ENCODE measurements around the gene CAMSAP3. TPM values are rescaled to one million over a fixed set of nuclear protein-coding genes. Genes with fewer than 3 reads are reported as not detected.

Gene CAMSAP3
- total RNA-seq, result 0.90 TPM
- 2.0 TPM for polyA plus RNA-seq

- peak within 1 kb of the TSS; percentile 63 for H3K4me3 ChIP-seq (ENCODE audit: low read depth, low read length)
- H3K4me1 ChIP-seq (ENCODE audit: insufficient read depth), result peaks cover 4% of the 10 kb centered on the region
- under 1% methylated on average over 78 of the region's 78 CpGs for WGBS
- no peak within 1 kb of the TSS for H3K27ac ChIP-seq (ENCODE audit: low read depth)
- no peak for DNase-seq (ENCODE audit: extremely low spot score)
- H3K36me3 ChIP-seq (ENCODE audit: insufficient read depth), result no peaks in the 10 kb centered on the region
These were observed at the start of gene CAMSAP3 for GRCh38 chr19:7595466-7596133. Gene CAMSAP3 (plus strand): TSS chr19:7595863. CDS start chr19:7596003, 140 bp downstream.

- no peak overlapping the region for H3K27ac ChIP-seq (ENCODE audit: low read depth)
- WGBS, result 43% methylated on average over 1 of the region's 1 CpG
- no peak for DNase-seq (ENCODE audit: extremely low spot score)
- no peaks in the 10 kb centered on the region for H3K4me1 ChIP-seq (ENCODE audit: insufficient read depth)
- H3K36me3 ChIP-seq (ENCODE audit: insufficient read depth), result peaks cover 5% of the 10 kb centered on the region
- H3K4me3 ChIP-seq (ENCODE audit: low read depth, low read length), result no peak overlapping the region
These were observed 49.8 kb upstream of the CAMSAP3 start for GRCh38 chr19:7545904-7546303.

- 79% methylated on average over 3 of the region's 3 CpGs for WGBS
- DNase-seq (ENCODE audit: extremely low spot score), result no peak
- Histone ChIP-seq H3K4me3 (ENCODE audit: low read depth, low read length) (no peak overlapping the region), H3K36me3 (ENCODE audit: insufficient read depth) (peaks cover 3% of the 10 kb centered on the region), H3K27ac (ENCODE audit: low read depth) (no peak overlapping the region), H3K4me1 (ENCODE audit: insufficient read depth) (no peaks in the 10 kb centered on the region)
These were observed 48.5 kb upstream of the CAMSAP3 start for GRCh38 chr19:7547159-7547558.

- no peak for DNase-seq (ENCODE audit: extremely low spot score)
- WGBS, result 94% methylated on average over 36 of the region's 36 CpGs
- Histone ChIP-seq H3K27ac (ENCODE audit: low read depth) (no peak overlapping the region), H3K36me3 (ENCODE audit: insufficient read depth) (peaks cover 6% of the 10 kb centered on the region), H3K4me1 (ENCODE audit: insufficient read depth) (no peaks in the 10 kb centered on the region), H3K4me3 (ENCODE audit: low read depth, low read length) (no peak overlapping the region)
These were observed 46.1 kb upstream of the CAMSAP3 start for GRCh38 chr19:7549429-7550148.

- Histone ChIP-seq H3K4me3 (ENCODE audit: low read depth, low read length) (no peak overlapping the region), H3K4me1 (ENCODE audit: insufficient read depth) (no peaks in the 10 kb centered on the region), H3K27ac (ENCODE audit: low read depth) (no peak overlapping the region), H3K36me3 (ENCODE audit: insufficient read depth) (peaks cover 8% of the 10 kb centered on the region)
- no peak for DNase-seq (ENCODE audit: extremely low spot score)
- 94% methylated on average over 41 of the region's 41 CpGs for WGBS
These were observed 45.4 kb upstream of the CAMSAP3 start for GRCh38 chr19:7550169-7550770.

GRCh38 chr19:7550987-7551761, 44.5 kb upstream of the CAMSAP3 start:
- Histone ChIP-seq H3K27ac (ENCODE audit: low read depth) (no peak overlapping the region), H3K4me1 (ENCODE audit: insufficient read depth) (no peaks in the 10 kb centered on the region), H3K4me3 (ENCODE audit: low read depth, low read length) (no peak overlapping the region), H3K36me3 (ENCODE audit: insufficient read depth) (peaks cover 8% of the 10 kb centered on the region)
- DNase-seq (ENCODE audit: extremely low spot score), result peak; percentile 78
- 25% methylated on average over 51 of the region's 51 CpGs for WGBS

GRCh38 chr19:7552781-7553180, 42.9 kb upstream of the CAMSAP3 start:
- Histone ChIP-seq H3K36me3 (ENCODE audit: insufficient read depth) (peaks cover 13% of the 10 kb centered on the region), H3K4me3 (ENCODE audit: low read depth, low read length) (no peak overlapping the region), H3K27ac (ENCODE audit: low read depth) (no peak overlapping the region), H3K4me1 (ENCODE audit: insufficient read depth) (no peaks in the 10 kb centered on the region)
- 76% methylated on average over 2 of the region's 2 CpGs for WGBS
- no peak for DNase-seq (ENCODE audit: extremely low spot score)

- DNase-seq (ENCODE audit: extremely low spot score), result no peak
- WGBS, result 90% methylated on average over 28 of the region's 28 CpGs
- Histone ChIP-seq H3K4me3 (ENCODE audit: low read depth, low read length) (no peak overlapping the region), H3K36me3 (ENCODE audit: insufficient read depth) (peaks cover 18% of the 10 kb centered on the region), H3K27ac (ENCODE audit: low read depth) (no peak overlapping the region), H3K4me1 (ENCODE audit: insufficient read depth) (no peaks in the 10 kb centered on the region)
These were observed 41.1 kb upstream of the CAMSAP3 start for GRCh38 chr19:7554565-7554964.

GRCh38 chr19:7554990-7555864, 40.4 kb upstream of the CAMSAP3 start:
- peaks cover 15% of the 10 kb centered on the region for H3K36me3 ChIP-seq (ENCODE audit: insufficient read depth)
- DNase-seq (ENCODE audit: extremely low spot score), result no peak
- no peak overlapping the region for H3K27ac ChIP-seq (ENCODE audit: low read depth)
- H3K4me3 ChIP-seq (ENCODE audit: low read depth, low read length), result no peak overlapping the region
- no peaks in the 10 kb centered on the region for H3K4me1 ChIP-seq (ENCODE audit: insufficient read depth)
- WGBS, result 68% methylated on average over 62 of the region's 62 CpGs

GRCh38 chr19:7556696-7557315, 38.9 kb upstream of the CAMSAP3 start:
- no peak for DNase-seq (ENCODE audit: extremely low spot score)
- H3K36me3 ChIP-seq (ENCODE audit: insufficient read depth), result peaks cover 17% of the 10 kb centered on the region
- no peak overlapping the region for H3K27ac ChIP-seq (ENCODE audit: low read depth)
- no peaks in the 10 kb centered on the region for H3K4me1 ChIP-seq (ENCODE audit: insufficient read depth)
- no peak overlapping the region for H3K4me3 ChIP-seq (ENCODE audit: low read depth, low read length)
- 95% methylated on average over 54 of the region's 54 CpGs for WGBS

GRCh38 chr19:7558667-7559066, 37.0 kb upstream of the CAMSAP3 start:
- no peak for DNase-seq (ENCODE audit: extremely low spot score)
- Histone ChIP-seq H3K27ac (ENCODE audit: low read depth) (no peak overlapping the region), H3K36me3 (ENCODE audit: insufficient read depth) (peaks cover 17% of the 10 kb centered on the region), H3K4me1 (ENCODE audit: insufficient read depth) (no peaks in the 10 kb centered on the region), H3K4me3 (ENCODE audit: low read depth, low read length) (no peak overlapping the region)
- WGBS, result 93% methylated on average over 18 of the region's 18 CpGs

- Histone ChIP-seq H3K4me1 (ENCODE audit: insufficient read depth) (no peaks in the 10 kb centered on the region), H3K4me3 (ENCODE audit: low read depth, low read length) (no peak overlapping the region), H3K36me3 (ENCODE audit: insufficient read depth) (peaks cover 17% of the 10 kb centered on the region), H3K27ac (ENCODE audit: low read depth) (no peak overlapping the region)
- no peak for DNase-seq (ENCODE audit: extremely low spot score)
- 61% methylated on average over 4 of the region's 4 CpGs for WGBS
These were observed 36.6 kb upstream of the CAMSAP3 start for GRCh38 chr19:7559102-7559501.

Data from urinary bladder (tissue), 4 donors.